ENCODE measurements around the gene FKBP3.
"Not testable (repeated sequence)": the region's sequence is repeated elsewhere in the genome, so short reads cannot be mapped to it uniquely, and the experiment has no call there.

FKBP3 gene

DNA sequence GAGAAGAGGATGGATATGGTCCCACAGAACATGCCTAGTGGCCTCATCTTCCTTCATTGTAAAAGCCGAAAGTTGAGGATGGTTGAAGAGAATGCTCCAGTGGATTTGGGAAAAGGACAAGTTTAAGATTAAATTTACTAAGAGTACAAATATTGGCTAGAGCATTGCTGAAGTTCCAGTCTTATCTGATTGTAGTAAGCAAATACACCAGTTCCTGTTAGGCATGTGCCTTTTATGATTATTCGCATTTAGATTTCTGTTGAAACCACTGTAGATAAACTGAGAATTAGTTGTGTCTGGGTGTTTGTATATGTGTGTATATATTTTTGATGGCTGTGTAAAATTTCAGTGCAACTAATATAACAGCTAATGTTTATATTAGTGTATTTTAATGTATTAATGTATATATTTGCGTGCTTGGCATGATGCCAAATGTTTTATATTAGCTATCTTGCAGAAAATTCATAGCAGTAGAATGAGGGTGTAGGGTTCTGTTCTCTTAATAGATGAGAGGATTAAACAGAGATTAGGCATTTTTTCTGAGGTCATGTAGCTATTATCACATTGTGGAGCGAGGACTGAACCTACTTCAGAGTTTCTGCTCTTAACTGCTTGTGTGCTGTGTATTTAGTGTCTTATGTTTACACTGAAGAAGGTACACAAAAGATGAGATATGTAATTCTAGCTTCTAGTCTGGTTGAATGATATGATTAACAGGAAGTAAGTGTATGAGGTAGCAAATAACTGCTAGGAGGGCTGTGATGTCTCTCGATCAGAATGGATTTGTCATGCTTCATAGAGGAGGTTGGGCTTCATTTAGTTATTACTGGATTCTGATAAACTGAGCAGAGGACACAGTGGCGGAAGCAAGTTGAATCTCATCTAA, 21.1 kb downstream of the FKBP3 start:
- DNase-seq: no peak

DNA sequence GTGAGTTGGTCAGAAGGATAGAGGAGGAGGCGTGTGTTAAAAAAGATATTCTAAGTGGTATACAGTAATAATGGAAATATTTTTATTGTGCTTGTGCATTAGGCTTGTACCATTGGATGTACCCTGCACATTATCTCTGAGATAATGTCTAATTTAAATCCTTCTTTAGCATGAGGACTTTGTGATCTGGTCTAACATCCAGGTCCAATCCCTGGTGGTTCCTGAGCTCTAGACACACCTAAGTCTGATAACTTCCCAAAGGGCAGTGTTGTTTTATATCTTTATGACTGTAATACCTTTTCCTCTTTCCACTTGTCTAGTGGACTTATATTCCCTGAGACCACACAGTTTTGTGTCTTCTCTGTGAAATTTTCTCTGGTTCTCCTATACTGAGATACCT, 29.7 kb downstream of the FKBP3 start:
- no peak for DNase-seq

DNA sequence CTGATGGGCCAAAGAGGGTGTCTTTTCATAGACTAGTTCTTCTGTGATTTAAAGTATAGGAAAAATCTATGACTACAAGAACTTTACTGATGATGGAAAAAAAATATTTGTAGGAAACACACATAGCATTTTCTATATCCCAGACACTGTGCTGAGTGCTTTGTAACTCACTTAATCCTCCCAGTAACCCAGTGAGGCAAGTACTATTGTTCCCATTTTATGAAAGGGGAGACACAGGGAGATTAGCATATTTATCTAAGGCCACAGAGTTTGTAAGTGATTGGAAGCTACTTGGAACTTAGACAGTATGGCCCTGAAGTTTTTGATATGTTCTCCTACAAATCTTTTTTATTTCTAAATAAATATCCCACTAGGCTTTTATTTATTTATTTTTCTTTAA, 30.5 kb downstream of the FKBP3 start:
- no peak for DNase-seq

DNA sequence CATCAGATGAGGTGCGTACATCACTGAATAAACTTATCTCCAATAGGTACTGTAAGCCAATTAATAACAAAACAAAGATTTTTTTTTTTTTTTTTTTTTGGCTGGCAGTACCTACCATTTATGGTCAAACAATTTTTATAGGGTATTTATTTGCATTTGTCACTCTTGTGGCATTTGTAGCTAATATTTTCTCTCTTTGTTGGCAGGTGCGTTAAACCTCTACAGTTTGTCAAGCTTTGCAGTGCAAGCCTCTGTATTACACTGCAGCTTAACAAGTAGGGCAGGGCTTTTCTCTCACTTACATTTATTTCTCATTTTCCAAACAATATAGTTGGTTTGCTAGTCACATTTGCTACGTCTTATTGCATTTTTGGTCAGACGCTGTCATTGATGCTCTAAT, 38.1 kb downstream of the FKBP3 start:
- DNase-seq: no peak

DNA sequence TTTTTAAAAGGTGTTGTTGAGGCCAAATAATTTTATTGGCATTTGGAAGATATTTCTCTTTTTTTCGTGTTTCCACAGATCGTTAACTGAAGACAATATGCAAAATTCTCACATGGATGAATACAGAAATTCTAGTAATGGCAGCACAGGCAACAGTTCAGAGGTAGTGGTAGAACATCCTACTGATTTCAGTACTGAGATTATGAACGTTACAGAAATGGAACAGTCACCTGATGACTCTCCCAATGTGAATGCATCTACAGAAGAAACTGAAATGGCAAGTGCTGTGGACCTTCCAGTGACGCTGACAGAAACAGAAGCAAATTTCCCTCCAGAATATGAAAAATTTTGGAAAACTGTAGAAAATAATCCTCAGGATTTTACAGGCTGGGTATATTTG, 39.1 kb downstream of the FKBP3 start:
- no peak for DNase-seq

DNA sequence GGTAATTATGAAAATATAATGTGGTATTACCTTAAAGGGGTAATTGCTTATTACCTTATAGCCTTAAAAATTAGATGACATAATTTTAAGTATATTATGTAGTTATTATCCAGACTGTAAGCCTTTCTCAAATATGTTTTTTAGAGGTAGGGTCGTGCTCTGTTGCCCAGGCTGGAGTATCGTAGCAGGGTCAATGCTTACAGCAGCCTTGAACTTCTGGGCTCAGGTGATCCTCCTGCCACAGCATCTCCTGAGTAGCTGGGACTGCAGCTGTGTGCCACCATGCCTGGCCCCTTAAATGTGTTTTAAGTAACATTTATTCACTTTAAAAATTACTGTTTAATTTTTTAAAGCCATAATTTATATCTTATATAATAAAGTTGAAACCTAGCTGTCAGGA, 40.0 kb downstream of the FKBP3 start:
- no peak for DNase-seq

DNA sequence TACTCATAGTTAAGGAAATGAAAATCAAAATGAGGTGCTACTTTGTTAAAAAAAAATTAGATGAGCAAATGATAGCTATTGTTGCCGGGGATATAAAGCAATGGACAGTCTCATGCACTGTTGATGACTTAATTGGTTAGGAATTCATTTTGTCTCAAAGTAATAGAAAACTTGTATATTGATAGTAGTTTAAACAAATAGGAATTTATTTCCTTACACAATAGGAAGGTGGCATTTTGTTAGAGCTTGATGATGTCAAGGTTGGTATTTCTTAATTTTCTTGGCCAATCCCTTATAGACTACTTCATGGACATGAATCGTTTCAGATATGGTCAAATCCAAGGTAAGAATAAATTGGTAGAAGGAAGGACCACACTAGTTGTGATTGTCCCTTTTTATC, 42.6 kb downstream of the FKBP3 start:
- DNase-seq: peak; percentile 9

DNA sequence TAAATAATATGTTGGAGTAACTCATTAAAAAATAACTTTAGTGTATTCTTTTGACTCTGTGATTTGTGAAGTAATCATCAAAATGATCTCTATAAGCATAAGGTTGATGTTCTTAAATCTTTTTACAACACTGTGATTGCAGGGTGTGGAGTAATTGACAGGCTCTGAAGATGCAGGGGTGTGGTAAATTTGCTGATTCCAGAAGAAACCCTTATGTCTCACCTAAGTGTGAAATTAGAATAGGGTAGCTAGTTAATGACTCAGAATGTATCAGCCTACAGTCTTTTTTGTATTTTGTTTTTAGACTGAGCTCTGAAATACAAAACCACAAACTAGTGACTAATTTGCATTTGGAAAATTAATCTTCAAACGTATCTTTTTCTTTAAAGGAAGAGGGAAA, 44.5 kb downstream of the FKBP3 start:
- peak; percentile 46 for DNase-seq

DNA sequence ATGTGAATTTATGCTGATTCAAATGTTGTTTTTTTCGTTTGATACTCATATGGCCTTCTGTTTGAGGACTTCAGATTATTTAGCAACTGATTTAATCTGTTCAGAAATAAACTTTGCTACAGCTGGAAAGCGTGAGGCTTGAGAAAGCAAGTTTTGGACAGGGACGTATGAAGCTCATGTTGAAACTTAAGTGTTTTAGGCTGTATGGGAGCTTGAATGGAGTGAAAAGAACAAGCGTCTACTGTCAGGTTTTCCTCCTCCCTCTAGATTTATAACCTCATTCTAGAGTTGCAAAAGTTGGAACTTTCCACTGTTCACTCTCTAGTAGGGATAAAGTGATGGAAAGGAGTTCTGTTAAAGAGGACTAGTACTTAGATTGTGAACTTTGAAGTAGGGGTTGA, 49.3 kb downstream of the FKBP3 start:
- peak; percentile 29 for DNase-seq

DNA sequence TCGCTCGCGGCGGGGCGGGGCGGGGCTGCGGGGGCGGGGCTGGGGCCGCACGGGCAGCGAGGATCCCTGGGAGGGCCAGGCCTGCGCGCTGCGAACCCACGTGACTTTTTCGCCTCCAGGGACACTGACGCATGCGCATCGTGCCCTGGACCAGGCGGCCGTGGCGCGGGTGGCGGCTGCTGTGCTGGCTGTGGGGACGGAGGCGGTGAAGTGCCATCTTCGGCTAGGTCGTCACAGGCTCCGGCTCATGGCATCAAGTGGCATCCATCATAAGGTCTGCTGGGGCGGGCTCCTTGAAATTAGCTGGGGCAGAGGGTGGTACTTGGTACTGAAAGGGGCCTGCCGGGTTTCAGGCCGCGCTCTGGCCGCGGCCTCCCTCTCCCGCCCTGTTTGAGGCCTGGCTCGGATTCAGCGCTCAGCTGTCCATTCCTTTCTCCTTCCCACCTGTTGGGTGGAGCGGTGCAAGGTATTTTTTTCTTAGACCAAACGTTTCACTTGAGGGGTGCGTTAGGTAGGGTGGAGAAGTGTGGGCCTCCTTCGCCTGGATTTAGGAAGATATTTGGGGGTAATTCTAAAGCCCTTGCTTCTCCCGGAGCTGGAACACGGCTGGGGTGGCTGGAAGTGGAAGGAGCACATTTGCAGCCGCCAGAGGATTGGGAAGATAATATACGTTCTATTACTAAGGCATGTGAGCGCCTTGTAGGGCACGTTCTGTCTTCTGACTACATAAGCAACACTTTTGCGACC, 50.1 kb downstream of the FKBP3 start, which contains the start of gene PRPF39:
TSS of gene PRPF39 (plus strand) at position 141 of the 747 bp plus-strand sequence. CDS start 11,124 bp downstream, outside the sequence.
- peak; percentile 87 for DNase-seq

DNA sequence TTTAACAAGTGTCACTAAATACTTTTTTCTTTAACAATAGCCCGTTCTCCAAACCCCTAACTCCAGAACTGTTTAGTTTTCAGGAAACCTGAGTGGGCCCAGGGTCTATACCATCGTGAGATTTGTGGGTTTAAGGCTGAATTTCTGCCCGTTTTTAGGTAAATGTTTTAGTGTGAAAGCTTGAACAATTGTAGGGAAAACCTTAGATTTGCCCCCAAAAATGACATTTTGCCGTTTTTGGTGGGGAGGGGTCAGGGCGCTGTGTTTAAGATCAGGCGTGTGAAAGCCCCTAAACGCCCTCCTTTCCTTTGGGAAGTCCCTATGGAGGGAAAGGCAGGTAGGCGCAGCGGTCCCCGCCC, 50.7 kb downstream of the FKBP3 start:
- no peak for DNase-seq

DNA sequence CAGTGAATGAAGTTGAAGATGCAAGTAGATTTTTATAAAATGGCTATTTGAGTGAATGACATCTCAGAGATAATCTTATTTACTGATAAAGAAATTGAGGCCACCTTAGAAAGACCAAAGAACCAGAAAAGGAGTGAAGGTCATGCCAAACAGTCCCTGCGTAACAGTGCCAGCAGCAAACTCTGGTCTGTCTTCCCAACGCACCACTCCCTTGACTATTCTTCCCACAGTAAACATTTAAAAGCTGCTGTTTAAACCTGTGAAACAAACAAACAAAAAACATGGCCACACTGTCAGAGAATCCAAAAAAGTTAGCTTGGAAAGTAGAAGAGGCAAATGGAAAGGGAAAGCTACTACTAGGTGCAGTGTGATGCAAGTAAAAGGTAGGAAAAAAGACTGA, 51.9 kb downstream of the FKBP3 start:
- DNase-seq: no peak

DNA sequence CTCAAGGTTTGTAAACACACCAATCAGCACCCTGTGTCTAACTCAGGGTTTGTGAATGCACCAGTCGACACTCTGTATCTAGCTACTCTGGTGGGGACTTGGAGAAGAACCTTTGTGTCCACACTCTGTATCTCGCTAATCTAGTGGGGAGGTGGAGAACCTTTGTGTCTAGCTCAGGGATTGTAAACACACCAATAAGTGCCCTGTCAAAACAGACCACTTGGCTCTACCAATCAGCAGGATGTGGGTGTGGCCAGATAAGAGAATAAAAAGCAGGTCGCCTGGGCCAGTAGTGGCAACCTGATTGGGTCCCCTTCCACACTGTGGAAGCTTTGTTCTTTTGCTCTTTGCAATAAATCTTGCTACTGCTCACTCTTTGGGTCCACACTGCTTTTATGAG, 53.2 kb downstream of the FKBP3 start:
- not testable (repeated sequence) for DNase-seq

DNA sequence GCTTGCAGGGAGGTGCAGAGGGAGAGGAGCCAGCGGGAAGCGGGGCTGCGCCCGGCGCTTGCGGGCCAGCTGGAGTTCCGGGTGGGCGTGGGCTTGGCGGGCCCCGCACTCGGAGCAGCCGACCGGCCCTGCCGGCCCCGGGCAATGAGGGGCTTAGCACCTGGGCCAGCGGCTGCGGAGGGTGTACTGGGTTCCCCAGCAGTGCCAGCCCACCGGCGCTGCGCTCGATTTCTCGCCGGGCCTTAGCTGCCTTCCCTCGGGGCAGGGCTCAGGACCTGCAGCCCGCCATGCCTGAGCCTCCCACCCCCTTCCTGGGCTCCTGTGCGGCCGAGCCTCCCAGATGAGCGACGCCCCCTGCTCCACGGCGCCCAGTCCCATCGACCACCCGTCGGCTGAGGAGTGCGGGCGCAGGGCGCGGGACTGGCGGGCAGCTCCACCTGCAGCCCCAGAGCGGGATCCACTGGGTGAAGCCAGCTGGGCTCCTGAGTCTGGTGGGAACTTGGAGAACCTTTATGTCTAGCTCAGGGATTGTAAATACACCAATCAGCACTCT, 53.8 kb downstream of the FKBP3 start:
- not testable (repeated sequence) for DNase-seq

DNA sequence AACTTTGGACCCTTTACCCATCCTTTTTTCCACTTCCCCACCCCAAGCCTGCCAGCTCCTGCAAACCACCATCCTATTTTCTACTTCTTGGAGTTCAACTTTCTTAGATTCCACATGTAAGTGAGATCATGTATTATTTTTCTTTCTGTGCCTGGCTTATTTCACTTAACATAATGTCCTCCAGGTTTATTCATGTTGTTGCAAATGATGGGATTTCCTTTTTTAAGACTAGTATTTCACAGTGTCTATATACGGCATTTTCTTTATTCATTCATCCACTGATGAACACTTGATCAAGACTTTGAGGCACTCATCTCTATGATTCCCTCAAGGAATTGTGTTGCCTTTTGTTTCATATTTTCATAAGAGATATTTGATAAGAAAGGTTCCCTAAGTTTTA, 56.0 kb downstream of the FKBP3 start:
- DNase-seq: no peak

DNA sequence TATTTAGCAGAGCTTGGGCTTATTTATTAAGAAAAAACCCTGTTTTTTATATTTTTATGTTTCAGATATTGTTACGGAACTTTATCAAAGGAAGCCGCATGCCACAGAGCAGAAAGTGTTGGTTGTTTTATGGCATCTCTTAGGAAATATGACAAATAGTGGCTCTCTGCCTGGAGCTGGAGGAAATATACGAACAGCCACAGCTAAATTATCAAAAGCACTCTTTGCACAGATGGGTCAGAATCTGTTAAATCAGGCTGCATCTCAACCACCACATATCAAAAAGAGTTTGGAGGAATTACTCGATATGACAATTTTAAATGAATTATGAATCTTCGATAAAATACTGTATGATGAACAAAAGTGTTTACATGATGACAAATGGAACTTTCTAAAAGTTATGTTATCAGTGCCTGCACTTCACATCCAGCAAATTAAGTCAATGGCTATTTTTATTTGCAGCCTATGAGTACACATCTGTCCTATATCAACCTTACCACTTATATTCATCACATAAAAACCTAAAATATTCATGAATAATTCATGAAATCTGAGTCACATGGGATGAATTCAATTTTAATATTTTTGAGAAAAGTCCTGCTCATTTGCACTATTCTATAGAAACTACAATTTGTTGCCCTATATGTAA, 60.9 kb downstream of the FKBP3 start:
- DNase-seq: no peak

DNA sequence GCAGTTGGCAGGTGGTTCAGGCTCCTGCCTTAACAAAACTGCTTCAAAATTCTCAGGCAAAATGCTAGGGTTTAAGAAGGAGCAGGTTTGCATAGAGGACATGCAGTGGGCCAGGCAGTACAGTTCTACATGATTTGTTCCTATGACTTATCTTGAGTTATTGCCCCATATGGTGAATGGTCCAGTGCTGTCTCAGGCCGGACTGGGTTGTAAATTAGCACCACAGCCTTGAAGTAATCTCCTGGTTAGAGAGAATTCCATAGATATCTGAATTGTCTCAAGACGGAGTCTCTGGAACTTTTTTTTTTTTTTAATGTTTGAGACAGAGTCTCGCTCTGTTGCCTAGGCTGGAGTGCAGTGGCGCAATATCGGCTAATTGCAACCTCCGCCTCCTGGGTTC, 62.2 kb downstream of the FKBP3 start:
- no peak for DNase-seq

DNA sequence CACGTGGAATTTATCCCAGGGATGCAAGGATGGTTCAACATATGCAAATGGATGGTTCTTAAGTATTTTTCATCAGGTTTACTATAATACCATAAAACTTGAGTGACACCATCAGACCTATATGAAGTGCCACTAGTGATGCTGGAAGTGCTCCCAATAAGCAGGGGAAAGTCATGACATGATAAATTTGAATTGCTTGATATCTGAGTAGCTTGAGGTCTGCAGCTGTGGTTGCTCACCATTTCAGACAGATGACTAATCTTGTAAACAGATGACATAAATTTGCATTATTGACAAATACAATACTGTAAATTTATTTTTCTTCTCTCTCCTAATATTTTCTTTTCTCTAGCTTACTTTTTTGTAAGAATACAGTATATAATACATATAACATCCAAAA, 64.1 kb downstream of the FKBP3 start:
- no peak for DNase-seq

DNA sequence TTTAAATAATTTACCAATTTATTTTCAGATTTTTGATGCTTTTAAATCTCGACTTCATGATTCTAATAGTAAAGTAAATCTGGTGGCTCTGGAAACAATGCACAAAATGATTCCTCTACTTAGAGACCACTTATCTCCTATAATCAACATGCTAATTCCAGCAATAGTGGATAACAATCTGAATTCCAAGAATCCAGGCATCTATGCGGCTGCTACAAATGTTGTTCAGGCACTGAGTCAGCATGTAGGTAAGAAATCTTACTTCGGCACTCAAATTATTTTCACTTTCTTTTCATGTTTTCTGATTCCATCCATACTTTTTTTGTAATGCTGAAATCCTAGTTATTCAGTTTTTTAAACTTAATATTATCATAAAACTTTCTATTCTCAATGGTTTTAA, 65.9 kb downstream of the FKBP3 start:
- no peak for DNase-seq

DNA sequence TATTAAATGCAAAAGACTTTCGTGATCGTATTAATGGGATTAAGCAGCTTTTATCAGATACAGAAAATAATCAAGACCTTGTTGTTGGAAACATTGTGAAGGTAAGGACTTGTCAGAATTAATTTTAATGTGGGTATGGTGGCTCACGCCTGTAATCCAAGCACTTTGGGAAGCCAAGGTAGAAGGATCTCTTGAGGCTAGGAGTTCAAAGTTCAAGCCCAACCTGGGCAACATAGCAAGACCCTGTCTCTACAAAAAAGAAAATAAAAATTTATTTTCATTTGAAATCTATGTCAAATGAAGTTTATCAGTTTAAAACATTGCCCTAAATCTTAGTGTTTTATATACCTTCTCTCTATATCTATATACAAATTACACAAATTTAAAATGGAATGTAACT, 67.6 kb downstream of the FKBP3 start:
- no peak for DNase-seq

DNA sequence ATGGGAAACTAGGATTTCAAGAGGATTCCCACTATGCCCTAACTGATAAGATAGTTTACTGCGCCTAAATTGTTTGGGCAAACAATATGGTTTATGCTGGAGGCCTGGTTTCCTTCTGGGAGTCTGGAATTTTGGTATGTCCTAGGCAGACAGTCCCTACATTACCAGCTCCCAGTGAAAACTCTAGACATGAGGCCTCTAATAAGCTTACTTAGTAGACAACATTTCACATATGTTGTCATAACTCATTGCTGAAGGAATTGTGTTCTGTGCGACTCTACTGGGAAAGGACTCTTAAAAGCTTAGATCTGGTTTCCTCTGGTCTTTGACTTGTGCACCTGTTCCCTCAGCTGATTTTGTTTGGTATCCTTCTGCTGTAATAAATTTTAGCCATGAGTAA, 68.3 kb downstream of the FKBP3 start:
- no peak for DNase-seq
